ENCODE data around the gene ARL17B.
A peak's percentile ranks its signal among the peaks of the same experiment; 100 is the strongest.
"Not testable (repeated sequence)": the region's sequence is repeated elsewhere in the genome, so short reads cannot be mapped to it uniquely, and the experiment has no call there.

Gene ARL17B

DNA sequence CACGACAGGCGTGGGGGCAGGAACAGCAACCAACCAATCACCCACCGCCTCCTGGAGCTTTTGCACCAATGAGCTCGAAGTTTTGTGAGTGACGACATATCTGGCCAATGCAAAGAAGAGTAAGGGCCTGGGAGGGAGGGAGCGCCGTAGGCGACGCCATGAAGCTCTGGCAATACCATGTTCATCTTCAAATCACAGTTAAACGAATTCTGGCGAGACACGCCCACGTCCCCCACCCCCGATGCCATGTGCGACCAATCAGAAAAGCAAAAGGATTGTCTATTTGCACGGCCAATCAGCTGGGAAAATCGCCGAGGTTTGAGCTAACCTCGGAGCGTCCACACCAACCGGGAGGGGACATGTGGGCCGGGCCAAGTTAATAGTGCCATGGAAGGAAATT lies at the start of gene ARL17B:
Gene ARL17B, minus strand, starts transcription at position 12 of the 400 bp plus-strand sequence. CDS start 3,369 bp downstream, outside the sequence.
- H3K4me3 Mint-ChIP-seq, H3K27ac Mint-ChIP-seq, H3K27me3 Mint-ChIP-seq, H3K9me3 Mint-ChIP-seq, H3K4me1 Mint-ChIP-seq, H3K36me3 Mint-ChIP-seq: not testable (repeated sequence)
- peak; percentile 58 to 73 for DNase-seq (ENCODE audit: low spot score in 2 of 2)
- peak; percentile 94 for ATAC-seq (ENCODE audit: low read depth)

DNA sequence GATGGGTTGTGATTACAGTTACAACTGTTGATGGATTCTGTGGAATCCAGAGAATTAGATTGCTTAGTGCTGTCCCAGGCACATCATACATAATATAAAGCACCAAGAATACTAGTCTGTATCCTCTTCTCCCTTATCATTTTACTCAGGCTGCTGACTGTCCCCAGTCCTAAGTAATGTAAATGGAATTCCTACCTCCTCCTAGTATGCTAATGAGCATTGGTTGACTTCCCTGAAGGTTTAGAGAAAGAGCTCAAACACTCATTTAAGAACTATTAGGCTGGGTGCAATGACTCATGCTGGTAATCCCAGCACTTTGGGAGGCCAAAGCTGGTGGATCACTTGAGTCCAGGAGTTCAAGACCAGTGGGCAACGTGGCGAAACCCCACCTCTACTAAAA lies 48.3 kb upstream of the ARL17B start:
- H3K27me3 Mint-ChIP-seq; H3K27ac Mint-ChIP-seq; H3K36me3 Mint-ChIP-seq; ATAC-seq (ENCODE audit: low read depth); DNase-seq (ENCODE audit: low spot score in 2 of 2); H3K9me3 Mint-ChIP-seq; H3K4me1 Mint-ChIP-seq; H3K4me3 Mint-ChIP-seq: not testable (repeated sequence)

DNA sequence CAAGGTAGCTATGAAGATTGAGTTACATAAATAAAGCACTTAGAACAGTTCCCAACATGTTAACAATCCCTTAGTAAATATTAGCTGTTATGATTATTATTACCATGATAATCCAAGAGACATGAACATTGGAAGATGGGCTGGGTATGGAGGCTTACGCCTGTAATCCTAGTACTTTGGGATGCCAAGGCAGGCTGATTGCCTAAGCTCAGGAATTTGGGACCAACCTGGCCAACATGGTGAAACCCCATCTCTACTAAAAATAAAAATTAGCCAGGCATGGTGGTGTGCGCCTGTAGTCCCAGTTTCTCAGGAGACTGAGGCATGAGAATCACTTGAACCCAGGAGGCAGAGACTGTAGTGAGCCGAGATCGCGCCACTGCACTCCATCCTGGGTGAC lies 45.6 kb upstream of the ARL17B start:
- not testable (repeated sequence) for ATAC-seq (ENCODE audit: low read depth); H3K36me3 Mint-ChIP-seq; H3K27ac Mint-ChIP-seq; H3K4me3 Mint-ChIP-seq; DNase-seq (ENCODE audit: low spot score in 2 of 2); H3K9me3 Mint-ChIP-seq; H3K27me3 Mint-ChIP-seq; H3K4me1 Mint-ChIP-seq

DNA sequence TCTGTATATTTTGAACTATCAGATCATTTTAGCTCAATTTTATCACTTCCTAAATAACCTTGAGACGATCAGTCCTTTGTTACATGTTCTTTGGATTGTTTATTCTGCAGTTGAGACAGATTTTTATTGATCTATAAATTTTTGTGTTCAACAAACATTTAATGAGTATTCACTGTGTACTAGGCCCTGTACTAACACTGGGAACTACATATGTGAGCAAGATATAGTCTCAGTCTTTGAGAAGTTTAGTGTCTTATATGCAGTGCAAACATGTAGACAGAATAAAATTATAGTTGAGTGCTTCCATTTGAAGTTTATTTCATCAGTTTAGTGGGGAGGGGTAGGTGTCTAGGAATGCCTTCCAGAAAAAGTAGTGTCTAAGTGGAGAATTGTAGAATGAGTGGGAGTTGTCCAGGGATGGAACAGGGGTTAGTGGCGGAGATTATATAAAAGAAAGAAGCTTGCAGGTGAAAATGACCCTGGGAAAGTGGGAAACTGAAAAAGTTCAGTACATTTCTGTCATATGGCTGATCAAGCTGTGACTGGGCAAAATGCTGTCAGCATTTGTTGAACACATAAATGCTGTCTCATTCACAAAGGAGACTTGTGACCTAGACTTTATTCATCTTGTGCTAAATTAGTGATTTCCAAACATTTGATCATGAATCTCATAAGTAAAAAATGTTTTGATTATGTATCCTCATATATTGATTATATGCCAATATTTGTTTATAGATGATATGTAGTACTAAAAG lies 39.6 kb upstream of the ARL17B start:
- H3K27ac Mint-ChIP-seq; H3K4me1 Mint-ChIP-seq; H3K27me3 Mint-ChIP-seq; ATAC-seq (ENCODE audit: low read depth); DNase-seq (ENCODE audit: low spot score in 2 of 2); H3K4me3 Mint-ChIP-seq; H3K36me3 Mint-ChIP-seq; H3K9me3 Mint-ChIP-seq: not testable (repeated sequence)

DNA sequence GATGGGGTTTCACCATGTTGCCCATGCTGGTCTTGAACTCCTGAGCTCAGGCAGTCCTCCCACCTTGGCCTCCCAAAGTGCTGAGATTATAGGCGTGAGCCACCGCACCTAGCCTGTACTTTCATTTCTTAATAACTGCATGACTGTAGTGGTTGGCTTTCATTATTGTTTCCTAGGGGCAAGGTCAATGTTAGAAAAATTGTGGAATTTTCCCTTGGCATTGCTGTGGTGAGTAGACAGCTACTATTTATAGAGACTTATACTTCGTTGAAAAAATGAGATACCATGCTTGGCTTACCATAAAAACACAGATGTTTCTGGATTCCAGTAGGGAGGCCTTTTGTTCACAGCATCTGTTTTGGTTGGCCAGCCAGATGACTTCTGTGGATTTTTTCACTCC lies 39.0 kb upstream of the ARL17B start:
- not testable (repeated sequence) for ATAC-seq (ENCODE audit: low read depth); H3K27ac Mint-ChIP-seq; H3K36me3 Mint-ChIP-seq; H3K27me3 Mint-ChIP-seq; H3K4me3 Mint-ChIP-seq; H3K4me1 Mint-ChIP-seq; DNase-seq (ENCODE audit: low spot score in 2 of 2); H3K9me3 Mint-ChIP-seq

DNA sequence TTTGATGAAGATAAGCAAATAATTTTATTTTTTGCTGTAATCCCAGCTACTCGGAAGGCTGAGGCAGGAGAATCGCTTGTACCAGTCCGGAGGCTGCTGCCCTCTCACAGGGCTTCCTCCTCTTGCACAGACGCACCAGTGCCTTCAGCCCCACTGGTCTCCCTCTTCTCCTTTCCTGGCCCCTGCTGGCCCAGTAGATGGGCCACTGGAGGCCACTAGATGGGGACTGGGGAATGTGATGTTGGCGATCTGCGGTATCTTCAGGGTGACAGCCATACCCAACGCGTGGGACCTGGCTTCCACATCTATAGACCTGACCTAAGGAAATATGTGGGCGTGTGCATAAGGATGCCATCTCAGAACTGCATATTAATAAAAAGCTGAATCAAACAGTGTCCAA lies 38.4 kb upstream of the ARL17B start:
- not testable (repeated sequence) for H3K9me3 Mint-ChIP-seq; H3K4me1 Mint-ChIP-seq; ATAC-seq (ENCODE audit: low read depth); H3K27me3 Mint-ChIP-seq; H3K27ac Mint-ChIP-seq; DNase-seq (ENCODE audit: low spot score in 2 of 2); H3K4me3 Mint-ChIP-seq; H3K36me3 Mint-ChIP-seq

DNA sequence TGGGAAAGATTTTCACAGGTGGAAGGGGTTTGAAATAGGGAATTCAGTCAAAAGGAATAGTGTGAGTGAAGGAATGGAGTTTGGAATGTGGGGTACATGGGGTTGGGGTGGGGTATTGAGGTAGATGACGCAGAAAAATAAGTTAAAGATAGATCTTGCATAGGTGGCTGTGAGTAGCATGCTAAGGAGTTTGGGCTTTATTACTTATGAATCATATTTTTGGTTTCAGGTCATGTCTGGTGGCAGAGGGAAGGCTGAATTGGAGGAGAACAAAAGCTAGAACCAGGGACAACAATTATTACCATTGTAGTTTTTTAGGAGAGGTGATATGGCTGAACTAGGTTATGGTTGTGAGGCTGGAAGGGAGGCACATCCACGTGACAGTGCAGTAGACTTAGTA lies 34.7 kb upstream of the ARL17B start:
- DNase-seq (ENCODE audit: low spot score in 2 of 2); H3K36me3 Mint-ChIP-seq; H3K9me3 Mint-ChIP-seq; H3K4me3 Mint-ChIP-seq; H3K4me1 Mint-ChIP-seq; ATAC-seq (ENCODE audit: low read depth); H3K27ac Mint-ChIP-seq; H3K27me3 Mint-ChIP-seq: not testable (repeated sequence)

DNA sequence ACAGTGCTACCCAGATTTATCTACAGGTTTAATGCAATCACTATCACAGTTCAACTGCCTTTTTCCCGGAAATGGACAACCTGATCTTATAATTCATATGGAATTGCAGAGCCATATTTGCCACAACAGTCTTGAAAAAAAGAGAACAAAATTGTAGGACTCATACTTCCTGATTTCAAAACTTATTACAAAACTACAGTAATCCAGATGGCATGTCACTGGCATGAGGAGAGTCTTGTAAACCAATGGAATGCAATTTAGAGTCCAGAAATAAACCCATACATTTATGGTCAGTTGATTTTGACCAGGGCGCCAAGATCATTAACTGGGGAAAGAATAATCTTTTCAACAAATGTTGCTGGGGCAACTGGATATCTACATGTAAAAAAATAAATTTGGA lies 32.1 kb upstream of the ARL17B start:
- ATAC-seq (ENCODE audit: low read depth); H3K9me3 Mint-ChIP-seq; DNase-seq (ENCODE audit: low spot score in 2 of 2); H3K4me1 Mint-ChIP-seq; H3K36me3 Mint-ChIP-seq; H3K27me3 Mint-ChIP-seq; H3K27ac Mint-ChIP-seq; H3K4me3 Mint-ChIP-seq: not testable (repeated sequence)

DNA sequence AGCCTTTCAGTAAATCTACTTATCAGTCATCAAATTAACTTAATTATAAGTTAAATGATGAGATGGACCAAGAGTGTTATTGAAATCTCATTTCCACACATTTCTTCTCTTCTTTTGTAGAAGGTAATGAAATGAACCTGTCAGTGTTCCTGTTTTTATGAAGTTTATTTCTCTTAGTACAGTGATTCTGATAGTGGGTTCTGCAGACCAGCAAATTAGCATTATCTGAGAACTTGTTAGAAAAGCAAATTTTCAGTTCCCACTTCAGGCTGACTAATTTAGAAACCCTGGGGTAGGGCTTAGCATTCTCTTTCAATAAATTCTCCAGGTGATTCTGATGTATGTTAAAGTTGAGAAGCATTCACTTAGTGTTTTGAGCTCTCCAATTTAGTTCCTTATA lies 23.9 kb upstream of the ARL17B start:
- H3K36me3 Mint-ChIP-seq; H3K27me3 Mint-ChIP-seq; H3K9me3 Mint-ChIP-seq; H3K4me3 Mint-ChIP-seq; H3K4me1 Mint-ChIP-seq; DNase-seq (ENCODE audit: low spot score in 2 of 2); H3K27ac Mint-ChIP-seq: not testable (repeated sequence)
- ATAC-seq (ENCODE audit: low read depth), result peak; percentile 41

DNA sequence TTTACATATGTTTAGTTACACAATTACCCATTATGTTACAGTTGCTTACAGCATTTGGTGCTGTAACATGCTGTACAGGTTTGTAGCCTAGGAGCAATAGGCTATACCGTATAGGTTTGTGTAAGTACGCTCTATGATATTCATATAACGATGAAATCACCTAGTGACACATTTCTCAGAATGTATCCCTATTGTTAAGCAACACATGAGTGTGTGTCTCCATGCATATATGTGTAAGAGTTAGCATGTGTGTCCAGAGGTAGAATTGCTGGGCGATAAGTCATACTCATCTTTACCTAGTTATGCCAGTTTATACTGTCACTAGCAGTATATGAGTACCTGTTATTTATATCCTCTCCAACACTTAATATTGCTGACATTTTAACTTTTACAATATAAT lies 21.6 kb upstream of the ARL17B start:
- H3K4me1 Mint-ChIP-seq; ATAC-seq (ENCODE audit: low read depth): not testable (repeated sequence)

DNA sequence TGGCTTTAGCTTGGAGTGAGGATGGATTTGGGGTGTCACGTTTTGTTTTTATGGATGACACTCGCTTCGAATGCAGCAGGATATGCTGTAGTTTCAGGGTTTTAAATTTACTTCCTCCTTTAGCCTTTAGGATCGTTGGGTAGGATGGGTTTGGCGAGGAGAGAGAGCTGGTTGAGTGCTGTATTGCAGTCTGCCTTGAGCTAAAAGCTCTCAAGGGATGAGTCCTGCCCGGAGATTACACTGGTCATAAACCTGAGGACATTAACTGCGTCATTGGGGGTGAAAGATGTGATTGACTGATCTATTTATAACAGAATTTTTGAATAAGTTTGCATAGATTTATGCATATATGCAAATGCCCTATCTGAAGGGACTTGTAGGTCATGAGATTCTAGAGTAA lies 11.9 kb upstream of the ARL17B start:
- peak; percentile 82 for ATAC-seq (ENCODE audit: low read depth)
- not testable (repeated sequence) for H3K27me3 Mint-ChIP-seq; H3K4me1 Mint-ChIP-seq; H3K27ac Mint-ChIP-seq; H3K36me3 Mint-ChIP-seq; H3K4me3 Mint-ChIP-seq; DNase-seq (ENCODE audit: low spot score in 2 of 2); H3K9me3 Mint-ChIP-seq

More for the DNA sequence above, 21.6 kb upstream of the ARL17B start:
- not testable (repeated sequence) for H3K4me3 Mint-ChIP-seq; H3K27me3 Mint-ChIP-seq; DNase-seq (ENCODE audit: low spot score in 2 of 2); H3K36me3 Mint-ChIP-seq; H3K27ac Mint-ChIP-seq; H3K9me3 Mint-ChIP-seq

DNA sequence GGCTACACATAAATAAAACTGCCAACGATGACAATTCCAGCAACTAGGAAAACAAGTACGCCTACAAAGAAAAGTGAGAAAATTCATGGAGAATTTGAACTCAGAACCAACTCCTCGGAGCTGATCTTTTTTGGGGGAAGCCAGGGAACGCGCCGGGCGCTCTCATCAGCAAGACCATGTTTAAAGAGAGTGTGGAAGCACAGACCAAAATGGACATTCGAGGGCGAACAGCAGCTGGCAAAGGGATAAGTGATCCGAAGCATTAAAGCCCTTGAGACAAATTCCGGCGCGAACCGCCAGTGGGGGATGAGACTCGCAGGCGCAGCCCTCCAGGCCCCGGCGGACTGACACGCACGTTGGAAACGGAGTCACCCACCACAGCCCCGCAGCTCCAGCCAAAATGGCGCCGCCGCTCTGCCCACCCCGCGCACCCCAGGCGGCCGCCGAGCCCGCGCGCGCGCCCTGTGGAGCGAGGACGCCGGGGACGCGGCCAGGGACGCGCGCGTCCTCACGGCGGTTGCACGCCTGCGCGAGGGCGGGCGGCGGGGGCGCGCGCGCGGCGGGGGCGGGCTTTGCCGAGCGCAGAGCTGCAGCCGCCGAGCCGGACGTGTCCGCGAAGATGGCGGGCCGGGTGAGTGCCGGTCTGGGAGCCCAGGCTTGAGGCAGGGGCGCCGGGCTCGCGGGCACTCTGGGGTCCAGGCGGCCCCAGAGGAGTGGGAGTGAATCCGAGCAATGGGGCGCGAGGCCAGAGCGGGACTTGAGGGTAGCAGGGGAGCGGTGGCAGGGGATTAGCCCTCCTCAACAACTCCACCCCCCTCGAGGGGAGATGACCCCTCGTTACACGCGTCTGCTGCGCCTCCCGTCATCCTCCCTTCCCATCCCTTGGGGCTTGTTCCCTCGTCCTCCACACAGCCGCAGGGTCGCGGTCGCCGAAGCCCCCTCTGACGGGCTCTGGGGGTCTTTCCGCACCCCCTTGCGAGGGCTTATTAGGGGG lies 11.0 kb upstream of the ARL17B start:
- not testable (repeated sequence) for H3K27me3 Mint-ChIP-seq; H3K4me1 Mint-ChIP-seq; H3K27ac Mint-ChIP-seq; DNase-seq (ENCODE audit: low spot score in 2 of 2); H3K4me3 Mint-ChIP-seq; H3K36me3 Mint-ChIP-seq; H3K9me3 Mint-ChIP-seq
- peak; percentile 75 for ATAC-seq (ENCODE audit: low read depth)

DNA sequence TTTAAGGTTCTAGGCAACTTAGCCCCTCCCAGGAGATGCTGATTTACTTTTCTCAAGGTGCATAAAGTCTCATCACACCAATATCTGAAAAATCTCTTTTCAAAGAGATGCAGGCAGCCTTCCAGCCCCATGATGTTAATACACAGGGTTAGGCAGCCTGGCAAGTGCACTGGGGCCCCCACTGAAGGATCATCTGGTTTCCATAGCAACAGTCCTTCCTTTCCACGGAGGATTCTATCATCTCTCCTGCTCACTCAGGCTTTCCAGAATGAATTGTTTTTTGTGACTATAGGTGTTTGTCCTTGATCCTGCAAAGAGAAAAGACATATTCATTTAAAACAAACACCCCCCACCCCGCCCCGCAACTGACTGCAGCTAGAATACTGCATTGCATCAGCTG lies 6.0 kb upstream of the ARL17B start:
- DNase-seq (ENCODE audit: low spot score in 2 of 2); H3K27me3 Mint-ChIP-seq; H3K4me3 Mint-ChIP-seq; H3K27ac Mint-ChIP-seq; H3K36me3 Mint-ChIP-seq; H3K4me1 Mint-ChIP-seq; ATAC-seq (ENCODE audit: low read depth); H3K9me3 Mint-ChIP-seq: not testable (repeated sequence)

DNA sequence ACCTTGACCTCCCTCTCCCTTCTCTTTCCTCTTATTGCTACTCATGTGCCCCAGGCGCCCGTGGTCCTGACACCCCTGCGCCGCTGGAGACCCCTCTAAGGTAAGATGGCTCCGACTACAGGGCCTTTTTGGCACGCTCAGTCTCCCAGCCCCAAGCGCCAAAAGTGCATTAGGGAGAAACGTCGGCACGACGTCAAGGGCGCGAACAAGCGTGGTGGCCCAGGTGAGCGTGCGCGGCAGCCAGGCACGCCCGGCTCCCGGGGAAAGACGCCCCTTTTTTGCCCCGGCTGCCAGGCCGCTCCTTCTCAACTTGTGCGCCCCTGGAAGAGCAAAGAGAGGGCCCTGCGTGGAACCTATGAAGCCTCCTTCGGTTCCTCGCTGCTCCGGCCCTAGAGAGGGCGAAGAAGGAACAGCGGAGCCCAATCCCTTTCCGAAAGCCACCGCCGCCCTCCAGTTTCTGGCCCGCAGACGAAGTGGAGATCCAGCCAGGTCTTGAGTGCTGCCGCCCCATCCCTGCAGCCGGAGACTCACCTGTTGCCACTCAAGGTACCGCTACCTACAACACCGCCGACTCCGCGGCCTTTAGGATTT lies 326 bp downstream of the ARL17B start:
- not testable (repeated sequence) for DNase-seq (ENCODE audit: low spot score in 2 of 2); H3K4me3 Mint-ChIP-seq; H3K27me3 Mint-ChIP-seq; H3K9me3 Mint-ChIP-seq; H3K4me1 Mint-ChIP-seq; H3K27ac Mint-ChIP-seq; H3K36me3 Mint-ChIP-seq
- ATAC-seq (ENCODE audit: low read depth), result peak; percentile 51

Data from memory B cell (primary cell).